NCI-H2171 treated with DMSO at 0.1 percent for 48 hours (cell line): ENCODE data around the gene SELP.
"Not testable (repeated sequence)": the region's sequence is repeated elsewhere in the genome, so short reads cannot be mapped to it uniquely, and the experiment has no call there.

Experiments
- DNase-seq: peaks from one replicate; lab custom pipeline; 2025; lab: John Stamatoyannopoulos, UW

SELP gene

GRCh38 chr1:169630006-169630405, at the start of gene SELP:
Gene SELP (minus strand): TSS chr1:169630124. CDS start chr1:169630074, 50 bp downstream.
- DNase-seq = no peak

GRCh38 chr1:169679692-169680091, 49.8 kb upstream of the SELP start:
- no peak for DNase-seq

DNA sequence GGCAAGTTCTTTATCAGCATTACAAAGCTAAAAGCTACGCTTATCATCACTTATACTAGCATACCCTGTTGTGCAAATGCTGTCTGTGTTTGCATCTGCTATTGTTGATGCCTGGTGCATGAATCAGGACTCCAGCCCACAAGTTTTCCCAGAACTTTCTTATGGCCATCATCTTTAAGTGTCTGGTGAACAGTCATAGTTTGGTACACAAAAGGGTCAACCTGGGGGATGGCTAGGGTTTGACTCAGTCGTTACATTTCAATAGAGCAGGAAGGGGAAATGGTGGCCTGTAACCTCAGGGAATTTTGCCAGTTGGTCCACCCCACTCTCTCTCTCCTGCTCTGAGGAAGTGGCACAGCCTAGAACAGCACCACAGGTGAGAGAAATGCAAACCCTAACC, 46.1 kb upstream of the SELP start:
- no peak for DNase-seq

DNA sequence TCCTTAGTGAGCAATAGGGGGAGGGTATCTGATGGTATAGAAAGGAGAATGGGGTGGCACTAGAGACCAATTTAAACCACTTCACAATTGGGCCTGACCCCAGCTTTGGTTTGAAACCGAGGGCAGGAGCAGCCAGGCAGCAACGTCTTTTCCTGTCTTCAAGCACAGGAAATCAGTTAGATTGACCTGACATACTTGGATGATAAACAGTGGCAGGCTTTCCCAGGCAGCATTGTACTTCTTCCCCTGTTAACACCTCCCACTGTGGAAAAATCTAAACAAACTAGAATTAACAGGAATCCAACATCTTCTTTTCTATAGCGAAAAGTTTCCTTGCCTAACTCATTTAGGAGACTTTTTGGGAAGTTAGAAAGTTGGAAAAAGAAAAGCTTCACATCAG, 40.9 kb upstream of the SELP start:
- no peak for DNase-seq

GRCh38 chr1:169670244-169670643, 40.3 kb upstream of the SELP start:
- DNase-seq = not testable (repeated sequence)

GRCh38 chr1:169667699-169668596, 38.0 kb upstream of the SELP start:
- not testable (repeated sequence) for DNase-seq

DNA sequence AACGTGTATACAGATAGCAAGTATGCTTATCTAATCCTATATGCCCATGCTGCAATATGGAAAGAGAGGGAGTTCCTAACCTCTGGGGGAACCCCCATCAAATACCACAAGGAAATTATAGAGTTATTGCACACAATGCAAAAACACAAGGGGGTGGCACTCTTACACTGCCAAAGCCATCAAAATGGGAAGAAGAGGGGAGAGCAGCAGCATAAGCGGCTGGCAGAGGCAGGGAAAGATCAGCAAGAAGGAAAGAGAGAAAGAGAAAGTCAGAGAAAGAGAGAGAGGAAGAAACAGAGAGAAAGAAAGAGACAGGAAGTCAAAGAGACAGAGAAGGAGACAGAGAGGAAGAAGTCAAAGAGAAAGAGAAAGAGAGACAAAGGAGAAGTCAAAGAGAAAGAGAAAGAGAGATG, 37.3 kb upstream of the SELP start:
- DNase-seq = not testable (repeated sequence)

DNA sequence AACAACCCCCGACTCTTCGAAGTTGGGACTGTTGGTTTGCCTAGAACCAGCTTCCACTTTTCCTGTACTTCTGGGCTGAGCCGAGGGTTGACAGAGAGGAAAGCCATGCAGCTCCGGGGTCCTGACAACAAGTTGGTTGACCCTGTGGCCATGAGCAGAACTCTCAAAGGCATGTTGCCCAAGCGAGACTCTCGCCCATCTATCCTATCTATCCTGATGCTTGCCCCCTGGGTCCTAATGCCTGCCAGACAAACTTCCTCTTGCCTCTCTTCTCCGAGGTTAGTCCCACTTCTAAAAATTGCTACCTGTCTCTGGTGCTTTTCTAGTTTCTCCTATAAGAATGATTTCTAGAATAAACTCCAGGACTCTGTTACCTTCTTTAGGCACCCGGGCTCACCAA, 32.8 kb upstream of the SELP start:
- not testable (repeated sequence) for DNase-seq

DNA sequence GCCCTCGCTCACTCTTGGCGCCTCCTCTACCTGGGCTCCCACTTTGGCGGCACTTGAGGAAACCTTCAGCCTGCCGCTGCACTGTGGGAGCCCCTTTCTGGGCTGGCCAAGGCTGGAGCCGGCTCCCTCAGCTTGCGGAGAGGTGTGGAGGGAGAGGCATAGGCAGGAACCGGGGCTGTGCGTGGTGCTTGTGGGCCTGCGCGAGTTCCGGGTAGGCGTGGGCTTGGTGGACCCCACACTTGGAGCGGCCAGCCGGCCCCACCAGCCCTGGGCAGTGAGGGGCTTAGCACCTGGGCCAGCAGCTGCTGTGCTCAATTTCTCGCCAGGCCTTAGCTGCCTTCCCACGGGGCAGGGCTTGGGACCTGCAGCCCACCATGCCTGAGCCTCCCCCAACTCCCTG, 31.1 kb upstream of the SELP start:
- not testable (repeated sequence) for DNase-seq

DNA sequence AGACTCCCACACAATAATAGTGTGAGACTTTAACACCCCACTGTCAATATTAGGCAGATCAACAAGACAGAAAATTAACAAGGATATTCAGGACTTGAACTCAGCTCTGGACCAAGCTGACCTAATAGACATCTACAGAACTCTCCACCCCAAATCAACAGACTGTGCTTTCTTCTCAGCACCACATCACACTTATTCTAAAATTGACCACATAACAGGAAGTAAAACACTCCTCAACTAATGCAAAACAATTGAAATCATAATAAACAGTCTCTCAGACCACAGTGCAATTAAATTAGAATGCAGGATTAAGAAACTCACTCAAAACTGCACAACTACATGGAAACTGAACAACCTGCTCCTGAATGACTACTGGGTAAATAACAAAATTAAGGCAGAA, 28.9 kb upstream of the SELP start:
- DNase-seq = not testable (repeated sequence)

- DNase-seq = no peak
Measured at GRCh38 chr1:169653873-169654272, 23.9 kb upstream of the SELP start.

DNA sequence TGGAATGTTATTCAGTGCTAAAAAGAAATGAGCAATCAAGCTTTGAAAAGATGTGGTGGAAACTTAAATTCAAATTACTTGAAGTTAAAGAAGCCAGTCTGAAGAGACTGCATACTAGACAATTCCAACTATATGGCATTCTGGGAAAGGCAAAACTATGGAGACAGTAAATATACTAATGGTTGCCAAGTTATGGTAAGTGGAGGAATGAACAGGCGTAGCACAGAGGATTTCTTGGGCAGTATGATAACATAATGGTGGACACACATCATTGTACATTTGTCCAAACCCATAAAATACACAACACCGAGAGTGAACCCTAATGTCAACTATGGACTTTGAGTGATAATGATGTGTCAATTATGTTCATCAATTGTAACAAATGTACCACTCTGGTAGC, 21.1 kb upstream of the SELP start:
- no peak for DNase-seq

- DNase-seq = no peak
Measured at GRCh38 chr1:169650551-169650950, 20.6 kb upstream of the SELP start.

DNA sequence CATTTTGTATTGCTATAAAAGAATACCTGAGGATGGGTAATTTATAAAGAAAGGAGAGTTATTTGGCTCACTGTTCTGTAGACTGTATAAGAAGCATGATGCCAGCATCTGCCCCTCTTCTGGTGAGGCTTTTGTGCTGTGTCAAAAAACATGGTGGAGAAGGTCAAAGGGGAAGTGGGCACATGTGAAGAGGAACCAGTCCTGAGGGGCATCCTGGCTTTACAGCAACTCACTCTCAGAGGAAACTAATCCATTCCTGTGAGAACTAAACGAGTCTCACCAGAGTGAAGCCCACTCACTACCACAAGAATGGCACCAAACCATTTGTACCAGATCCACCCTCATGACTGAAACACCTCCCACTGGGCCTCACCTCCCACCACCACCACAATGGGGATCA, 18.8 kb upstream of the SELP start:
- no peak for DNase-seq

GRCh38 chr1:169648187-169648586, 18.3 kb upstream of the SELP start:
- no peak for DNase-seq

DNA sequence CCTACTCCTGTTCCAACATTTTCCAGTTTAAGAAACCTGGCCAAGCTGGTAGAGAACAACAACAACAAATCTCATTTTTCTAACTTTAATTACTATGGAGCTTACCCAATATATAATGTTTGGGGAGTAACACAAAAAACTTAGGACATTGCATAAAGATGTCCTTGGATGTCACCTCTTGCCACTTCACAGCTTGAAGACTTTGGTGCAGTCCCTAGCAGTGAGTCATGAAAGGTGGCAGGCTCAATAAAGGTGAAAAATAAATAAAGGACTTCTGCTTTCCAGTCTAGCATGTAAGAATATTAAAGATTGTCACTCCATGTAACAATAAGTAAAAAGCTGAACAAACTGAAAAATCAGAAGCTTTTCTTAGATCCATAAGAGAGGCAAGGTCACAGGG, 17.6 kb upstream of the SELP start:
- no peak for DNase-seq

DNA sequence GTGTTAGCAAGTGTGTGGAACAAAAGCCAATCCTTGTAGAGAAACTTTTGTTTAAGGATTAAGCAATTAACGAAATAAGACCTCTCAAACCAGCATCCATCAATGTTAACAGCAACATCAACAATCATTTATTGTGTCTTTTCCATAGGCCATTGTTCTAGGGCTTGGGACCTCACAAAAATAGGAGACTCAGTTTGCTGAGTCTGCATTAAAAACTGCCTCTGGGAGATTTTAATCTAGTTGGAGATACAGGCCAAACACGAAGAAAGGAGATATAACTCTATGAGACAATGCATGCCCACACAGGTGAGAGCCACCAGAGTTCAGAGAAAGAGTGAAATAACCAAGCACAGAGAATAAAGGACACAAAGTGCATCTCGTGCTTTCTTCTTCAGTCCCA, 14.4 kb upstream of the SELP start:
- DNase-seq = no peak

GRCh38 chr1:169634877-169635276, 5.0 kb upstream of the SELP start:
- no peak for DNase-seq

DNA sequence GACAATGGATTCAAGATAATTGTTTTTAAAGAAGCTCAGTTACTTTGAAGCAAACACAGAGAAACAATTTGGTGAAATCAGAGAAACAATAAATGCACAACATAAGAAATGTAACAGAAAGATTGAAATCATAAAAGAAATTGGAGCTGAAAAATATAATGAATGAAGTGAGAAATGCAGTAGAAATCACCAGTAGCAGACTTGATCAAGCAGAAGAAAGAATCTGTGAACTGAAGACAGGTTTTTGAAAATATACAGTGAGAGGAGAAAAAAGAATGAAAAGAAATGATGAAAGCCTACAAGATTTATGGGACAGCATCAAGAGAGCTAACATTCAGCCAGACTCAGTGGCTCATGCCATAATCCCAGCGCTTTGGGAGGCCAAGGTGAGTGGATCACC, 4.2 kb upstream of the SELP start:
- DNase-seq = no peak

DNA sequence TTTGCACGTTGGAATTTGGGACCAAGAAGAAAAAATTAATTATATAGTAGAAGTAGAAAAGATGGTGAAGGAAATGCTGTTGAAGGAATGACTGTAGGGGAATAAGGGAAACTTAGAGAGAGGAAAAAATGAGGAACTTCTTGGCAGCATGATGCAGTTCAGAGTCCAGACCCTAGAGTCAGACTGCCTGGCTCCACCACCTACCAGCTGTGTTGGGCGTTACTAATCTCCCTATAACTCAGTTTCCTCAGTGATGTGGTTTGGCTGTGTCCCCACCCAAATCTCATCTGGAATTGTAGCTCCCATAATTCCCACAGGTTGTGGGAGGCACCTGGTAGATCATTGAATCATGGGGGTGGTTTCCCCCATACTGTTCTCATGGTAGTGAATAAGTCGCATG, 1.3 kb upstream of the SELP start:
- no peak for DNase-seq

- no peak for DNase-seq
Measured at GRCh38 chr1:169624912-169625311, 5.0 kb downstream of the SELP start.

GRCh38 chr1:169624122-169624521, 5.8 kb downstream of the SELP start:
- DNase-seq = no peak

GRCh38 chr1:169623132-169623926, 6.6 kb downstream of the SELP start:
- no peak for DNase-seq
